T-cell (primary cell): ENCODE data around the gene TMEM94. TPM values are rescaled to one million over a fixed set of nuclear protein-coding genes. Genes with fewer than 3 reads are reported as not detected.

Experiments used
- ATAC-seq, 4 experiments: fragments of 200-7000 bp in 3 of 4; fragments of 150-1000 bp in 1 of 4; cut with Tn5 transposase; replicated peaks in 1 of 4; 1 replicate in 3 of 4; 2 replicates in 1 of 4; pipeline ENCODE4 v1.10.0; 2021; ENCODE audit warnings: moderate library complexity in 3 of 4, mild to moderate bottlenecking in 2 of 4, moderate number of reproducible peaks in 1 of 4
- CTCF ChIA-PET, 2 donors: fragments of 300-600 bp; sonication (Branson Sonifier 250); formaldehyde crosslinking; loops; one replicate each; lab custom pipeline; 2022; ENCODE audit warnings: antibody characterized with exemption in 2 of 2; lab: Charles Lee
- POLR2A ChIA-PET, 2 donors: fragments of 300-600 bp; sonication (Branson Sonifier 250); formaldehyde crosslinking; loops; one replicate each; lab custom pipeline; 2022; ENCODE audit warnings: antibody characterized with exemption in 2 of 2; lab: Charles Lee
- DNase-seq, 35 experiments: peaks; one replicate each; pipeline versions ENCODE4 v3.0.0 to v3.0.0-alpha.2; 2013 to 2023
- H3K27ac ChIP-seq: one replicate; pipeline ENCODE4 v1.5.1; 2013; ENCODE audit warnings: low read length
- H3K27me3 ChIP-seq, 2 experiments: replicated peaks in 1 of 2; 1 replicate in 1 of 2; 2 replicates in 1 of 2; pipeline versions ENCODE4 v1.6.1 to v1.7.0; 2013; ENCODE audit warnings: low read length in 1 of 2, mixed read lengths in 1 of 2; ENCODE audit not compliant: control insufficient read depth in 2 of 2, insufficient read depth in 2 of 2; ENCODE audit errors: extremely low read depth in 1 of 2
- H3K36me3 ChIP-seq, 2 donors: 1 replicate in 1 of 2; 2 replicates in 1 of 2; pipeline versions ENCODE4 v1.6.1 to v1.7.0; 2013; ENCODE audit warnings: low read length in 1 of 2; ENCODE audit not compliant: control insufficient read depth in 2 of 2, insufficient read depth in 1 of 2; ENCODE audit errors: extremely low read depth in 1 of 2
- H3K4me1 ChIP-seq, 2 experiments: 1 replicate in 1 of 2; 2 replicates in 1 of 2; pipeline versions ENCODE4 v1.6.1 to v1.7.0; 2013; ENCODE audit warnings: low read length in 2 of 2, mixed read lengths in 1 of 2; ENCODE audit not compliant: insufficient read depth in 2 of 2, control insufficient read depth in 1 of 2; ENCODE audit errors: extremely low read depth in 1 of 2
- H3K4me3 ChIP-seq, 2 donors: 1 replicate in 1 of 2; 2 replicates in 1 of 2; pipeline versions ENCODE4 v1.5.1 to v1.7.0; 2013; ENCODE audit warnings: mild to moderate bottlenecking in 2 of 2, low read length in 1 of 2, moderate library complexity in 1 of 2; ENCODE audit not compliant: control insufficient read depth in 1 of 2; ENCODE audit errors: extremely low read depth in 1 of 2
- H3K9me3 ChIP-seq: 2 replicates; pipeline ENCODE4 v1.7.0; 2013
- H3K27ac Mint-ChIP-seq, 2 donors: one replicate each; pipeline ENCODE4 v1.8.0; 2020 to 2021; ENCODE audit warnings: mild to moderate bottlenecking in 2 of 2, mixed read lengths in 2 of 2
- H3K27me3 Mint-ChIP-seq, 2 donors: one replicate each; pipeline ENCODE4 v1.8.0; 2021 to 2022; ENCODE audit warnings: mixed read lengths in 2 of 2
- H3K36me3 Mint-ChIP-seq: one replicate; pipeline ENCODE4 v1.8.0; 2021; ENCODE audit warnings: mixed read lengths
- H3K4me1 Mint-ChIP-seq, 3 donors: one replicate each; pipeline ENCODE4 v1.8.0; 2020 to 2022; ENCODE audit warnings: mixed read lengths in 3 of 3, mild to moderate bottlenecking in 1 of 3
- H3K4me3 Mint-ChIP-seq, 3 donors: one replicate each; pipeline ENCODE4 v1.8.0; 2020 to 2022; ENCODE audit warnings: mild to moderate bottlenecking in 3 of 3, mixed read lengths in 3 of 3, moderate library complexity in 3 of 3
- H3K9me3 Mint-ChIP-seq, 3 donors: one replicate each; pipeline ENCODE4 v1.8.0; 2020 to 2022; ENCODE audit warnings: mixed read lengths in 3 of 3
- WGBS: methylation state at CpG from one replicate; pipeline ENCODE4 v1.1.5; 2013; ENCODE audit warnings: missing lambda C conversion rate; ENCODE audit not compliant: insufficient coverage; 5-methylcytosine and 5-hydroxymethylcytosine counted together
- total RNA-seq, 35 experiments: library from RNA in 6 of 35; stranded (reverse) in 6 of 35; fragments of 120-200 nt in 1 of 35; gene quantifications; one replicate each; pipeline versions ENCODE4 v1.2.1 to v1.2.4 and lab custom pipeline; 2013 to 2026

The TMEM94 gene
- total RNA-seq, 5 donors from 2014 or later (not counting 1 experiment from before 2014, with no cell fraction given), result 78.5 to 125 (median 105) TPM

DNA sequence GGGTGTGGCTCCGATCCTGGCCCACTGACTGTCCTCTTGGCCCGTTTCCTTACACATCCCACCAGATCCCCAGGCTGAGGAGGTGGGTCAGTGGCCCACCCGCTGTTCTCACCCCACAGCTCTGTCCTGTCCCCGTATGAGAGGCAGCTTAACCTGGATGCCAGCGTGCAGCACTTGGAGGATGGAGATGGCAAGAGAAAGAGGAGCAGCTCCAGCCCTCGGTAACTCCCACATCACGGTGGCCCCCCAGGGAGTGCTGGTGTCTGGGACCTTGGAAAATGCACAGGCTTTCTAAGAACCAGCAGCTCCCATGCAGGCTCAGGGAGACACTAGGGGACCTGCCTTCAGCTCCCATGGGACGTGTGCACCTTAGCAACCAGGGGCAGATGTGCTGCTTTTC lies 64.9 kb downstream of the TMEM94 start:
- no peak for ATAC-seq
- CTCF ChIA-PET, result no interaction called here

DNA sequence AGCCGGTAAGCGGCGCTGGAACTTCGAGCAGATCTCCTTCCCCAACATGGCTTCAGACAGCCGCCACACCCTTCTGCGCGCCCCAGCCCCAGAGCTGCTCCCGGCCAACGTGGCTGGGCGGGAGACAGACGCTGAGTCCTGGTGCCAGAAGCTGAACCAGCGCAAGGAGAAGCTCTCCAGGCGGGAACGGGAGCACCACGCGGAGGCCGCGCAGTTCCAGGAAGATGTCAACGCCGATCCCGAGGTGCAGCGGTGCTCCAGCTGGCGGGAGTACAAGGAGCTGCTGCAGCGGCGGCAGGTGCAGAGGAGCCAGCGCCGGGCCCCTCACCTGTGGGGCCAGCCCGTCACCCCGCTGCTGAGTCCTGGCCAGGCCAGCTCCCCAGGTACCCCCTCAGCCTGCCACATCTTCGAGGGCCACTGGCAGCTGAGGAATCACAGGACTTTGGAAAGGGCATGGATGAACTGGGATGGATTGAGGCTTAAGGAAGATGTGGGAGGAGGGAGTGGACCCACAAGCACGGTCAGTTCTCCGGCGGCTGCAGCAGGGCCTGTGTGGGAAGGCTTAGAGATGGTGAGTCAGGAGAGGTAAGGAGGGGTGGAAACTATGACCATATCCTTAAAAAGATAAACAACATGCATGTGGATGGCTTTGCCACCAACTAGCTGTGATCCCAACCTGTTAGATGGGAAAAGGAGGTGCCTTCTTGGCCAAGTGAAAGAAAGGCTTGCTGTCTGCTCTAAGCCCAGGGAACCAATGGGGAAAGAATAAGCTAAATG lies 65.7 kb downstream of the TMEM94 start:
- Mint-ChIP-seq H3K36me3 (peaks cover 19% of the 10 kb centered on the region), H3K4me1 (peaks cover 29 to 39% (median 32%) of the 10 kb centered on the region in 3 donors), H3K9me3 (no peaks in the 10 kb centered on the region), H3K27me3 (no peaks in the 10 kb centered on the region), H3K27ac (no peak overlapping the region), H3K4me3 (no peak overlapping the region)
- ChIA-PET POLR2A (no interaction called here), CTCF (interaction anchor here in 1 of 2 donors (0.5 kb wide), 1 partner anchor 225 kb away, joined by 3 read pairs; no protein-coding TSS in a partner anchor)
- H3K9me3 ChIP-seq, result no peaks in the 10 kb centered on the region
- peaks cover 0 to 5% of the 10 kb centered on the region in 2 experiments for H3K27me3 ChIP-seq
- no peak for ATAC-seq
- DNase-seq, result no peak
- WGBS, result 96% methylated on average over 27 of the region's 33 CpGs
- H3K4me3 ChIP-seq, result no peak overlapping the region
- peaks cover 12 to 49% of the 10 kb centered on the region in 2 donors for H3K36me3 ChIP-seq
- H3K27ac ChIP-seq, result no peak overlapping the region
- H3K4me1 ChIP-seq, result peaks cover 26 to 54% of the 10 kb centered on the region in 2 experiments

More for the DNA sequence above, 64.9 kb downstream of the TMEM94 start:
- Mint-ChIP-seq H3K27me3 (no peaks in the 10 kb centered on the region), H3K36me3 (peaks cover 19% of the 10 kb centered on the region), H3K9me3 (no peaks in the 10 kb centered on the region), H3K27ac (no peak overlapping the region), H3K4me1 (peaks cover 23 to 32% (median 25%) of the 10 kb centered on the region in 3 donors), H3K4me3 (no peak overlapping the region)
- Histone ChIP-seq H3K4me3 (no peak overlapping the region), H3K4me1 (peaks cover 27 to 49% of the 10 kb centered on the region in 2 experiments), H3K27ac (no peak overlapping the region), H3K27me3 (peaks cover 0 to 2% of the 10 kb centered on the region in 2 experiments), H3K9me3 (no peaks in the 10 kb centered on the region), H3K36me3 (peaks cover 12 to 49% of the 10 kb centered on the region in 2 donors)
- POLR2A ChIA-PET, result interaction anchor here in 1 of 2 donors (0.6 kb wide), 1 partner anchor 43 kb away, joined by 3 read pairs; no protein-coding TSS in a partner anchor
- DNase-seq, result no peak
- 100% methylated on average over 6 of the region's 8 CpGs for WGBS

DNA sequence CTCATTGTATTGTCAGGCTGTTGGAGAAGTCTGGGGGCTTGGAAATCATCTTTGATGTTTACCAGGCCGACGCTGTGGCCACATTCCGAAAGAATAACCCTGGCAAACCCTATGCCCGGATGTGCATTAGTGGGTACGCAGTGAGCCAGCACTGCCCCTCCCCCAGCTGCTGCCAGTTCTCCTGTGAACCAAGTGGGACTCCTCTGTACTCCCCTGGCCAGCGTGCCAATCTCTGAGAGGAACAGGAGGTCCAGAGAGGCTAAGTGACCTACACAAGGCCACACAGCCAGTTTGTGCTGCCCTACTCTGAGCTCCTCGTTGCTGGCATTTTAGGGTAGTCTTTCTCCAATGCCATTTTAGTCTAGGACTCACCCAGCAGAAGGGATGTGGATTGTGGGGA lies 67.2 kb downstream of the TMEM94 start:
- Mint-ChIP-seq H3K27me3 (no peaks in the 10 kb centered on the region), H3K4me3 (no peak overlapping the region), H3K4me1 (peaks cover 14 to 25% (median 19%) of the 10 kb centered on the region in 3 donors), H3K9me3 (no peaks in the 10 kb centered on the region), H3K27ac (no peak overlapping the region), H3K36me3 (peaks cover 16% of the 10 kb centered on the region)
- Histone ChIP-seq H3K4me1 (peaks cover 11 to 45% of the 10 kb centered on the region in 2 experiments), H3K4me3 (no peak overlapping the region), H3K9me3 (no peaks in the 10 kb centered on the region), H3K27me3 (peaks cover 0 to 5% of the 10 kb centered on the region in 2 experiments), H3K36me3 (peaks cover 12 to 48% of the 10 kb centered on the region in 2 donors), H3K27ac (no peak overlapping the region)
- DNase-seq (no peak), ATAC-seq (no peak)
- POLR2A ChIA-PET, result interaction anchor here in 1 of 2 donors (0.5 kb wide), 1 partner anchor 831 kb away, joined by 4 read pairs; no protein-coding TSS in a partner anchor
- 98% methylated on average over 6 of the region's 7 CpGs for WGBS
- CTCF ChIA-PET, result no interaction called here

DNA sequence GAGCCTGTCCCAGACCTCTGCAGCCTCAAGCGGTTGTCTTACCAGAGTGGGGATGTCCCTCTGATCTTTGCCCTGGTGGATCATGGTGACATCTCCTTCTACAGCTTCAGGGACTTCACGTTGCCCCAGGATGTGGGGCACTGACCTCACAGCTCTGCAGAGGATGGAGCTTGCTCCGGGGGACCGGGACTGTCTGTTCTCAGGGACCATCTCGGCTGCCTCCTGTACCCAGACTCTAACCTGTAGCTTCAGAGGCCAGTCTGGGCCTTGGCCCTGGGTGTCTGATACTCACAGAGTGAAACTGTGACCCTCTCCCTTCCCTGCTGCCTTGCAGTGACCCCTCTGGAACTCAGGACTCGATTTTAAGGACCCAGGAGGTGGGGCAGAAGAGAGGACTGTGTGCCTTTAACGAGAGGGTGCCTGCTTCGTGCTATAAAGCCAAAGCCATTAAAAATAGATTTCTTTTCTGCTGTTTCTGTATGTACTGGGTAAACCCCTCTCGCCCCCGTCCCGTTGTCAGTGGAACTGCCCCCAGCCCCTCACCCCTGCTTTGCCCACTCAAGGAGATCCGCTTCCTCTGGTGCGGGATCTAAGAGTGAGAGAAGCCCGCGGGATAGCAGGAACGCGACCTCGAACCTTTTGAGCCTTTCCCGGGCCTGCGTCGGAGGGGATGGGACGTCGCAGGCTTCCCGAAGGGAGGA lies 68.0 kb downstream of the TMEM94 start:
- Histone ChIP-seq H3K4me1 (peaks cover 6 to 37% of the 10 kb centered on the region in 2 experiments), H3K9me3 (no peaks in the 10 kb centered on the region), H3K27me3 (peaks cover 0 to 5% of the 10 kb centered on the region in 2 experiments), H3K27ac (no peak overlapping the region), H3K36me3 (peaks cover 9 to 40% of the 10 kb centered on the region in 2 donors), H3K4me3 (peak overlapping the region; percentile 41 to 73)
- POLR2A ChIA-PET, result interaction anchor here (0.5 to 0.7 kb wide), 2 partner anchors 395 to 830 kb away, joined by 3 to 4 read pairs; no protein-coding TSS in a partner anchor
- ATAC-seq (no peak), DNase-seq (peak in 1 of 35 experiments; percentile 10)
- Mint-ChIP-seq H3K36me3 (peaks cover 16% of the 10 kb centered on the region), H3K4me3 (peak overlapping the region; percentile 58 to 76 (median 68)), H3K27me3 (no peaks in the 10 kb centered on the region), H3K27ac (peak overlapping the region; percentile 49 to 68), H3K9me3 (no peaks in the 10 kb centered on the region), H3K4me1 (peaks cover 10 to 18% (median 13%) of the 10 kb centered on the region in 3 donors)
- 37% methylated on average over 18 of the region's 24 CpGs for WGBS
- CTCF ChIA-PET, result interaction anchor here (0.5 to 1.3 kb wide), 2 partner anchors 8 to 99 kb away, joined by 3 to 17 read pairs; partner anchors contain the start of gene TSEN54 (in 1 of the 2)

DNA sequence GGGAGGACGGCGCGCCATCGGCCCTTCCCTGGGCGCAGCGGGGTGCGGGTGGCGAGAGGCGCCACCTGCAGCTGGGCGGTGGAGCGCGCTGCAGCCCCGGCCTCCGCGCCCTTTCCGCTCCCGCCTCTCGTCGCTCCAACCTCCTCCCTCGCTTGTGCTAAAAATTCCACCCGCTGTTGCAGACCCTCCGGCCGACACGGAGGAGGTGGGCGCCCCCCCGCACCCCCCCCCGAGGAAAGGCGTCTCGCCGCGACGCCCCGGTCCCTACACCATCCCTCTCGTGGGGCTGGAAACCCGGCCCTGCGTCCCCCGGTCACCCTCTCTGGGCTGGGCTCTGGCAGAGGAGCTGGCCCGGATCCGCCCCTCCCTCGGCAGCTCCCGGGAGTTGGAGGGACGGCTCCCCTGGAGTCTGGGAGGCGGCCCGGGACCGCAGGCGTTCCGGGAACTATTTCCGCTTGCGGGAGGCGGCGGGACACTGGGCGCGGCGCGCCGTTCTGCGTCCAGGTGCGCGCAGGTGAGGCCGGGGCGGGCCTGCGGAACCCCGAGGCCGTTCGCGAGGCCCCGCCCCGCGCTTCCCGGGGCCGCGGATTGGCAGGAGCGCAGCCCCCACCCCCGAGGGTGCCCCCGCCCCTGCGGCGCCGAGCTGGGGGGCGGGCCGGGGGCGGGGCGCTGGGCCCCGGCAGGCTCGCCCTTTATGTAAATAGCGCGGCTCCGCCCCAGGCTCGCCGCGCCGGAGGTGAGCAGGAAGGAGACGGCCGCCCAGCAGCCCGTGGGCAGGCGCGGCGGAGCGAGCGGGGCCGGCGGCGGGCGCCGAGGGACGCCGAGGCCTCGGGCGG lies 68.8 kb downstream of the TMEM94 start, which contains the start of gene LLGL2:
TSS of gene LLGL2 (plus strand) at position 728 of the 836 bp plus-strand sequence. CDS start 17,730 bp downstream, outside the sequence.
- Mint-ChIP-seq H3K4me3 (peak within 1 kb of the TSS; percentile 74 to 79 (median 76)), H3K9me3 (no peaks in the 10 kb centered on the region), H3K36me3 (peaks cover 12% of the 10 kb centered on the region), H3K4me1 (peaks cover 13 to 15% (median 14%) of the 10 kb centered on the region in 3 donors), H3K27me3 (no peaks in the 10 kb centered on the region), H3K27ac (peak within 1 kb of the TSS; percentile 49 to 68)
- DNase-seq, result peak; percentile 66 to 94 (median 82)
- ChIA-PET CTCF (interaction anchor here in 1 of 2 donors (0.6 to 1.4 kb wide), 4 partner anchors 9 to 277 kb away, joined by 3 to 17 read pairs (median 4); partner anchors contain the start of gene TSEN54), POLR2A (interaction anchor here (0.6 to 0.7 kb wide), 3 partner anchors 15 to 396 kb away, joined by 3 to 5 read pairs (median 3); no protein-coding TSS in a partner anchor)
- peaks cover 5 to 37% of the 10 kb centered on the region in 2 donors for H3K36me3 ChIP-seq
- peaks cover 6 to 33% of the 10 kb centered on the region in 2 experiments for H3K4me1 ChIP-seq
- peak within 1 kb of the TSS; percentile 29 for H3K27ac ChIP-seq
- H3K9me3 ChIP-seq, result no peaks in the 10 kb centered on the region
- peak; percentile 87 to 96 (median 90) for ATAC-seq
- H3K27me3 ChIP-seq, result peaks cover 0 to 5% of the 10 kb centered on the region in 2 experiments
- WGBS, result under 1% methylated on average over 96 of the region's 108 CpGs
- peak within 1 kb of the TSS; percentile 67 to 73 for H3K4me3 ChIP-seq
